ENCODE measurements around the gene PDK1.
"Not testable (repeated sequence)": the region's sequence is repeated elsewhere in the genome, so short reads cannot be mapped to it uniquely, and the experiment has no call there.

Gene PDK1

DNA sequence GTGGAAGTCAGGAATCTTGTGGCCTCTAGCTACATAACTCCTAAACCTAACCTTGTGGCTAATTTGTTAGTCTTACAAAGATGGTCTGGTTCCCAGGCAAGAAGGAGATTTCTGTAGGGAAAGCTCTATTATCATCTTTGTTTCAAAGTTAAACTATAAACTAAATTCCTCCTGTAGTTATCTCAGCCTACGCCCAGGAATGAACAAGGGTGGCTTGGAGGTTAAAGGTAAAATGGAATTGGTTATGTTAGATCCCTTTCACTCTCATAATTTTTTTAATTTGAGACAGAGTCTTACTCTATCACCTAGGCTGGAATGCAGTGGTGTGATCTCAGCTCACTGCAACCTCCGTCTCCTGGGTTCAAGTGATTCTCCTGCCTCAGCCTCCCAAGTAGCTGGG, 24.6 kb upstream of the PDK1 start:
- no peak overlapping the region for H3K9ac ChIP-seq (ENCODE audit: low read depth in 1 of 2, low read length in 2 of 2)
- H3K9me3 ChIP-seq (ENCODE audit: control insufficient read depth in 1 of 2, low read length in 2 of 2) = peaks cover 13% of the 10 kb centered on the region in 2 donors
- no peak overlapping the region for H3K4me3 ChIP-seq (ENCODE audit: low read depth in 1 of 2, low read length in 2 of 2)
- no peak overlapping the region for H3K27ac ChIP-seq (ENCODE audit: low read depth, low read length)
- H3K36me3 ChIP-seq (ENCODE audit: control insufficient read depth in 1 of 2, insufficient read depth in 2 of 2, low read length in 2 of 2) = no peaks in the 10 kb centered on the region
- peaks cover 4 to 13% of the 10 kb centered on the region in 2 donors for H3K4me1 ChIP-seq (ENCODE audit: control insufficient read depth in 1 of 2, insufficient read depth in 2 of 2, low read length in 2 of 2)
- H3K27me3 ChIP-seq (ENCODE audit: control insufficient read depth in 1 of 2, insufficient read depth in 2 of 2, low read length in 2 of 2) = no peaks in the 10 kb centered on the region

DNA sequence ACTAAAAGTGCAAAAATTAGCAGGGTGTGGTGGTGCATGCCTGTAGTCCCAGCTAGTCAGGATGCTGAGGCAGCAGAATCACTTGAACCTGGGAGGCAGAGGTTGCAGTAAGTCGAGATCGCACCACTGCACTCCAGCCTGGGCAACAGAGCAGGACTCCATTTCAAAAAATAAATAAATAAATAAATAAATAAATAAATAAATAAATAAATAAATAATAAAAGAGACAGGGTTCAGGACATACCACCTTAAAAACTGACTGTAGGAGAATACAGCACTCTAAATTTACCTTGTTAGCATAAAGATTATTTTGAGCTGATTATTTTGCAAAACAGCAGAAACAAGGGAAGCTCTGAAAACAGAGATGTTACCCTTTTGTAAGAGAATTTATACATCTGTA, 23.4 kb upstream of the PDK1 start:
- H3K4me1 ChIP-seq (ENCODE audit: control insufficient read depth in 1 of 2, insufficient read depth in 2 of 2, low read length in 2 of 2) = peaks cover 4 to 13% of the 10 kb centered on the region in 2 donors
- H3K4me3 ChIP-seq (ENCODE audit: low read depth in 1 of 2, low read length in 2 of 2) = not testable (repeated sequence)

DNA sequence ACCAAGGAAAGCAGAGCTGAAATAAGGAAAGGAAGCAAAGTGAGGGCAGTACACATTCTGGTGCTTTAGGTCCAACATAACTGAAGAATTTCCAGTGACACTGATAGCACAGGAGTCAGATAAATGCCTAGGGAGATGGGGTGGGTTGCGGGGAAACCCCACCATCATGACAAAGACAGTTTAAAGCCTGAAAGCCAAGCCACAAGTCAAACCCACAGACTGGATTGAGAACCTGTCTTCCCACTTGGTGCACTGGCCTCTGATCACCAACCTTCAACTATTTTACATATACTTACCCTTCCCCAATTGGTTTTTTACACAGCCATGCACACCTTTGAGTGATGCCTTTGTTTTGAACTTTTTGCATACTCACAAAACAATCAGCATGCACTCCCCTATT, 22.2 kb upstream of the PDK1 start:
- peaks cover 4 to 13% of the 10 kb centered on the region in 2 donors for H3K4me1 ChIP-seq (ENCODE audit: control insufficient read depth in 1 of 2, insufficient read depth in 2 of 2, low read length in 2 of 2)
- H3K9me3 ChIP-seq (ENCODE audit: control insufficient read depth in 1 of 2, low read length in 2 of 2) = peaks cover 7 to 9% of the 10 kb centered on the region in 2 donors

More for the DNA sequence above, 23.4 kb upstream of the PDK1 start:
- not testable (repeated sequence) for H3K27me3 ChIP-seq (ENCODE audit: control insufficient read depth in 1 of 2, insufficient read depth in 2 of 2, low read length in 2 of 2); H3K9me3 ChIP-seq (ENCODE audit: control insufficient read depth in 1 of 2, low read length in 2 of 2); H3K9ac ChIP-seq (ENCODE audit: low read depth in 1 of 2, low read length in 2 of 2); H3K27ac ChIP-seq (ENCODE audit: low read depth, low read length); H3K36me3 ChIP-seq (ENCODE audit: control insufficient read depth in 1 of 2, insufficient read depth in 2 of 2, low read length in 2 of 2)

DNA sequence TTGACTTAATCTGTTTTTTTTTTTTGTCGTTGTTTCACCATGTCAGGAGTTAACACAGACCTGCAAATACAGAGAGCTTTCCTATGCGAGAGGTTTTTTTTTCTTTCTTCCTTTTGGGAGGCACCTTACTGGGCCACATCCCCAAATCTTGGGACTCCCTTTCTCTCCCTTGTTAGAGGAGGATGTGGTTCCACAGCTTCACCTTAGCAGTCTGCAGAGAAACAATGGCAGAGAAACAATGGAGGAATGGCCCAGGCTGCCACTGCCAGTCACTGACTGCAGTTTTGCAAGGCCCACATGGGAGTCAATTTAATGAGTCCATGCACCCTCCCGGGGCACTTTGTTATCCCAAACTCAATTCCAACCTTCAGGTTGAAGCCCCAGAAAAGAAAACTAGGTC, 20.8 kb upstream of the PDK1 start:
- Histone ChIP-seq H3K4me1 (ENCODE audit: control insufficient read depth in 1 of 2, insufficient read depth in 2 of 2, low read length in 2 of 2) (peaks cover 4 to 13% of the 10 kb centered on the region in 2 donors), H3K9me3 (ENCODE audit: control insufficient read depth in 1 of 2, low read length in 2 of 2) (peaks cover 13 to 15% of the 10 kb centered on the region in 2 donors), H3K9ac (ENCODE audit: low read depth in 1 of 2, low read length in 2 of 2) (no peak overlapping the region), H3K36me3 (ENCODE audit: control insufficient read depth in 1 of 2, insufficient read depth in 2 of 2, low read length in 2 of 2) (no peaks in the 10 kb centered on the region), H3K27me3 (ENCODE audit: control insufficient read depth in 1 of 2, insufficient read depth in 2 of 2, low read length in 2 of 2) (no peaks in the 10 kb centered on the region), H3K27ac (ENCODE audit: low read depth, low read length) (no peak overlapping the region), H3K4me3 (ENCODE audit: low read depth in 1 of 2, low read length in 2 of 2) (no peak overlapping the region)

More for the DNA sequence above, 22.2 kb upstream of the PDK1 start:
- Histone ChIP-seq H3K27ac (ENCODE audit: low read depth, low read length) (no peak overlapping the region), H3K4me3 (ENCODE audit: low read depth in 1 of 2, low read length in 2 of 2) (no peak overlapping the region), H3K9ac (ENCODE audit: low read depth in 1 of 2, low read length in 2 of 2) (no peak overlapping the region), H3K27me3 (ENCODE audit: control insufficient read depth in 1 of 2, insufficient read depth in 2 of 2, low read length in 2 of 2) (no peaks in the 10 kb centered on the region), H3K36me3 (ENCODE audit: control insufficient read depth in 1 of 2, insufficient read depth in 2 of 2, low read length in 2 of 2) (no peaks in the 10 kb centered on the region)

DNA sequence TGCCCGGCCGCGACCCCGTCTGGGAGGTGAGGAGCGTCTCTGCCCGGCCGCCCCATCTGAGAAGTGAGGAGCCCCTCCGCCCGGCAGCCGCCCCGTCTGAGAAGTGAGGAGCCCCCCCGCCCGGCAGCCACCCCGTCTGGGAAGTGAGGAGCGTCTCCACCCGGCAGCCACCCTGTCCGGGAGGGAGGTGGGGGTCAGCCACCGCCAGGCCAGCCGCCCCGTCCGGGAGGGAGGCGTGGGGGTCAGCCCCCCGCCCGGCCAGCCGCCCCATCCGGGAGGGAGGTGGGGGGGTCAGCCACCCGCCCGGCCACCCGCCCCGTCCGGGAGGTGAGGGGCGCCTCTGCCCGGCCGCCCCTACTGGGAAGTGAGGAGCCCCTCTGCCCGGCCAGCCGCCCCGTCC, 18.0 kb upstream of the PDK1 start:
- not testable (repeated sequence) for H3K4me1 ChIP-seq (ENCODE audit: control insufficient read depth in 1 of 2, insufficient read depth in 2 of 2, low read length in 2 of 2); H3K9ac ChIP-seq (ENCODE audit: low read depth in 1 of 2, low read length in 2 of 2); H3K36me3 ChIP-seq (ENCODE audit: control insufficient read depth in 1 of 2, insufficient read depth in 2 of 2, low read length in 2 of 2); H3K27me3 ChIP-seq (ENCODE audit: control insufficient read depth in 1 of 2, insufficient read depth in 2 of 2, low read length in 2 of 2); H3K4me3 ChIP-seq (ENCODE audit: low read depth in 1 of 2, low read length in 2 of 2); H3K27ac ChIP-seq (ENCODE audit: low read depth, low read length)
- peaks cover 13 to 15% of the 10 kb centered on the region in 2 donors for H3K9me3 ChIP-seq (ENCODE audit: control insufficient read depth in 1 of 2, low read length in 2 of 2)

DNA sequence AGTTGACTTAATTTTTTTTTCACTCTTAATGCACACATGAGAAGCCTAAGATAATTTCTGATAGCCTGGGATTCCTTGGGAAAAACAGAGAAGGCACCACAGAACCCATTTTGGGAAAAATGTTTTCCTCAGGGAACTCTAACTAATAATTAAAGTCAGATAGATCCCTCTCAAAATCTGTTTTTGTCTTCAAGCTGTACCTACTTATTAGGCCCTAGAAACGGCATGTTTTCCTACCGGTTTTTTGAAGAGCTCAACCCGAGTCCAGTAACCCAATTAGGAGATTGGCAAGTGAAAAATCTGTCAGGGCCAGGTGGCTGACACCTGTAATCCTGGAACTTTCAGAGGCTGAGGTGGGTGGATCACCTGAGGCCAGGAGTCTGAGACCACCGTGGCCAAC, 16.1 kb upstream of the PDK1 start:
- Histone ChIP-seq H3K4me3 (ENCODE audit: low read depth in 1 of 2, low read length in 2 of 2) (no peak overlapping the region), H3K27me3 (ENCODE audit: control insufficient read depth in 1 of 2, insufficient read depth in 2 of 2, low read length in 2 of 2) (no peaks in the 10 kb centered on the region), H3K4me1 (ENCODE audit: control insufficient read depth in 1 of 2, insufficient read depth in 2 of 2, low read length in 2 of 2) (no peaks in the 10 kb centered on the region), H3K27ac (ENCODE audit: low read depth, low read length) (no peak overlapping the region), H3K9ac (ENCODE audit: low read depth in 1 of 2, low read length in 2 of 2) (no peak overlapping the region), H3K9me3 (ENCODE audit: control insufficient read depth in 1 of 2, low read length in 2 of 2) (peaks cover 4 to 8% of the 10 kb centered on the region in 2 donors), H3K36me3 (ENCODE audit: control insufficient read depth in 1 of 2, insufficient read depth in 2 of 2, low read length in 2 of 2) (no peaks in the 10 kb centered on the region)

DNA sequence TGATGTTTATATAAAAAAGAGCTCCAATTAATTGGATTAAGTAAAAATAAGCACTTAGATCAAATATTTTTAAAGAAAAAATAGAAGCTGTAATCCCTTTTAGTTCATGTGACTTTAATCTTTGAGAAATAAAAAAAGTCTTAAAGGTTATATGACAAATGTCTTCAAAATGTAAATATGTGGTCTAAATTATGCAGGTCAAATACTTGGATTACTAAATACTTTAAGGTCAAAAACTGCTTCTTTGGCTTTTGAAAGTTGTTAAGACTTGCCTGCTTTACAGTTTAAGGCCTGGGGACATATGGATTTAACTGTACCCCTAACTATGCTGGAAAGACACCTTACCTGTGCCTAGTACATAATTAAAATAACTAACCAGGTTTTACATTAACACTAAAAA, 15.5 kb upstream of the PDK1 start:
- Histone ChIP-seq H3K9ac (ENCODE audit: low read depth in 1 of 2, low read length in 2 of 2) (no peak overlapping the region), H3K27ac (ENCODE audit: low read depth, low read length) (no peak overlapping the region), H3K4me3 (ENCODE audit: low read depth in 1 of 2, low read length in 2 of 2) (no peak overlapping the region), H3K36me3 (ENCODE audit: control insufficient read depth in 1 of 2, insufficient read depth in 2 of 2, low read length in 2 of 2) (no peaks in the 10 kb centered on the region), H3K4me1 (ENCODE audit: control insufficient read depth in 1 of 2, insufficient read depth in 2 of 2, low read length in 2 of 2) (no peaks in the 10 kb centered on the region), H3K9me3 (ENCODE audit: control insufficient read depth in 1 of 2, low read length in 2 of 2) (peaks cover 4 to 8% of the 10 kb centered on the region in 2 donors), H3K27me3 (ENCODE audit: control insufficient read depth in 1 of 2, insufficient read depth in 2 of 2, low read length in 2 of 2) (no peaks in the 10 kb centered on the region)

DNA sequence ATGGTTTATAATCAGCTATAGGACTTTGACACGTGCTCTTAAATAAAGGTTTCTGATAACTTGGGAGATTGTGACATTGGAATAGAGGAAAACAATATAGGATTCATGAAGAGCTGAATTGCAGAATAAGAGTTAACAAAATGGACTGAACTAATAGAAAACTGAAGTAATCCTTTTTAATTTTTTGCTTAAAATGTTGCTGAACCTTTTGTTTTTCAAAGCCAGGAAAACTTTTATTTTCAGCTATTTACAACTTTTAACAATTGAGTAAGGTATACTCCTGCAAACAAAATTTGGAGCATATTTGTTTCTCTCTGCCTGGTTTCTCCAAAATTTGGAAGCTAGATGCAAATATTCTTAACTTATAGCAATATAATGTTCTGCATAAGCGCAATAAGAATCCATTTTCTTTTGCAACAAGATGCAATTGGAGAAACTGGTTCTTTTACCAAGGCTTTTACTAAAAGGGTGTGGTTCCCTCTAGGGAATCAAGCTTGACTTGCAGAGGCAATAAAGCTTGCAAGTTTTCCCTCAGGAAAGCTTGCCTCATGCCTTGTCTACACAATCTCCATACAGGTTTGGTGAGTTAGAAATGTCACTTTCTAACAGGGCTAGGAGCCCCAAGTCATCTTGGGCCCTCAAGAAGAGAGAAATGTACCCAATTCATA, 10.3 kb upstream of the PDK1 start:
- no peaks in the 10 kb centered on the region for H3K36me3 ChIP-seq (ENCODE audit: control insufficient read depth in 1 of 2, insufficient read depth in 2 of 2, low read length in 2 of 2)
- H3K9ac ChIP-seq (ENCODE audit: low read depth in 1 of 2, low read length in 2 of 2) = no peak overlapping the region
- peaks cover 0 to 3% of the 10 kb centered on the region in 2 donors for H3K4me1 ChIP-seq (ENCODE audit: control insufficient read depth in 1 of 2, insufficient read depth in 2 of 2, low read length in 2 of 2)
- H3K27ac ChIP-seq (ENCODE audit: low read depth, low read length) = no peak overlapping the region
- no peaks in the 10 kb centered on the region for H3K27me3 ChIP-seq (ENCODE audit: control insufficient read depth in 1 of 2, insufficient read depth in 2 of 2, low read length in 2 of 2)
- no peak overlapping the region for H3K4me3 ChIP-seq (ENCODE audit: low read depth in 1 of 2, low read length in 2 of 2)
- H3K9me3 ChIP-seq (ENCODE audit: control insufficient read depth in 1 of 2, low read length in 2 of 2) = no peaks in the 10 kb centered on the region

DNA sequence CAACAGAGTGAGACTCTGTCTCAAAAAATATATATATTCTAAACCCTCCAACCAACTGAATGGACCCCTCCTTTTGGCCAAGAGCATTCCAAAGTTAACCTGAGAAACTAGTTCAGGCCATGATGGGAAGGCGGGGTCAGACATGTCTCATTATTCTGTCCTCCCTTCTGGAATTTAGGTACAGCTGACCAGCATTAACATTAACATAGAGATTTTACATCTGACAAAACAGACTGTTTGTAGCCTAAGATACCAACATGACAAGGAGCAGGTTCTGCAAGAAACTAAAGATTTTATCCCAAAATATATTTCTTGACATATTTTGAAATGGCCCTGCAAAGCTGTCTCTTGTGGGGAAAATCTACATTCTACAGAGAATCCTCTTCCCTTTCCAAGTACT, 6.8 kb upstream of the PDK1 start:
- Histone ChIP-seq H3K27ac (ENCODE audit: low read depth, low read length) (no peak overlapping the region), H3K36me3 (ENCODE audit: control insufficient read depth in 1 of 2, insufficient read depth in 2 of 2, low read length in 2 of 2) (no peaks in the 10 kb centered on the region), H3K9me3 (ENCODE audit: control insufficient read depth in 1 of 2, low read length in 2 of 2) (no peaks in the 10 kb centered on the region), H3K9ac (ENCODE audit: low read depth in 1 of 2, low read length in 2 of 2) (no peak overlapping the region), H3K4me1 (ENCODE audit: control insufficient read depth in 1 of 2, insufficient read depth in 2 of 2, low read length in 2 of 2) (peaks cover 3 to 6% of the 10 kb centered on the region in 2 donors), H3K4me3 (ENCODE audit: low read depth in 1 of 2, low read length in 2 of 2) (no peak overlapping the region), H3K27me3 (ENCODE audit: control insufficient read depth in 1 of 2, insufficient read depth in 2 of 2, low read length in 2 of 2) (no peaks in the 10 kb centered on the region)

DNA sequence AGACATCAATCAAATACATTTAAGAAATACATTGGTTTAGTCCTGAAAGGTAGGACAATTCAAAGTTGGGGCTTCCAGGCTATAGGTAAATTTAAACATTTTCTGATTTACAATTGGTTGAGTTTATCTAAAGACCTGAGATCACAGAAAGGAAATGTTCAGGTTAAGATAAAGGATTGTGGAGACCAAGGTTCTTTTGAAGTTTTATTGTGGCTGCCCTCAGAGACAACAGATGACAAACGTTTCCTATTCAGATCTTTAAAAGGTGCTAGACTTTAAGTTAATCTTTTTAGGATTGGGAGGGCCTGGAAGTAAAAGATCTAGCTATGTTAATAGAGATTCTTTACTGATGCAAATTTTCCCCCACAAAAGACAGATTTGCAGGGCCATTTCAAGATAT, 6.1 kb upstream of the PDK1 start:
- H3K4me3 ChIP-seq (ENCODE audit: low read depth in 1 of 2, low read length in 2 of 2); H3K36me3 ChIP-seq (ENCODE audit: control insufficient read depth in 1 of 2, insufficient read depth in 2 of 2, low read length in 2 of 2); H3K4me1 ChIP-seq (ENCODE audit: control insufficient read depth in 1 of 2, insufficient read depth in 2 of 2, low read length in 2 of 2); H3K9me3 ChIP-seq (ENCODE audit: control insufficient read depth in 1 of 2, low read length in 2 of 2); H3K9ac ChIP-seq (ENCODE audit: low read depth in 1 of 2, low read length in 2 of 2); H3K27ac ChIP-seq (ENCODE audit: low read depth, low read length); H3K27me3 ChIP-seq (ENCODE audit: control insufficient read depth in 1 of 2, insufficient read depth in 2 of 2, low read length in 2 of 2): not testable (repeated sequence)

DNA sequence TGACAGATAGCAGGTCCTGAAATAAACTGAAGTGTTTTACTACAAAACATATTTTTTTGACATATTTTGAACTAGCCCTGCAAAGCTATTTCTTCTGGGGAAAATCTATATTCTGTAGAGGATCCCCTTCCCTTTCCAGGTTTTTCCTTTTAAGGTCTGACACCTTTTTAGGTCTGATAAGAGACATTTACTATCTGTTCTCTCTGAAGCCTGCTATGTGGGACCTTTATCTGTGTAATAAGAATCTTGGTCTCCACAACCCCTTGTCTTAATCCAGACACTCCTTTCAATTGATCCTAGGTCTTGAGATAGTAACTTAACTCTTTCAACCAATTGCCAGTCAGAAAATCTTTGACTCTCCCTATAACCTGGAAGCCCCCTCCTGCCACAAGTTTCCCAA, 5.5 kb upstream of the PDK1 start:
- no peak overlapping the region for H3K4me3 ChIP-seq (ENCODE audit: low read depth in 1 of 2, low read length in 2 of 2)
- H3K36me3 ChIP-seq (ENCODE audit: control insufficient read depth in 1 of 2, insufficient read depth in 2 of 2, low read length in 2 of 2) = no peaks in the 10 kb centered on the region
- H3K9ac ChIP-seq (ENCODE audit: low read depth in 1 of 2, low read length in 2 of 2) = no peak overlapping the region
- H3K4me1 ChIP-seq (ENCODE audit: control insufficient read depth in 1 of 2, insufficient read depth in 2 of 2, low read length in 2 of 2) = peaks cover 3 to 13% of the 10 kb centered on the region in 2 donors
- H3K9me3 ChIP-seq (ENCODE audit: control insufficient read depth in 1 of 2, low read length in 2 of 2) = no peaks in the 10 kb centered on the region
- no peak overlapping the region for H3K27ac ChIP-seq (ENCODE audit: low read depth, low read length)
- H3K27me3 ChIP-seq (ENCODE audit: control insufficient read depth in 1 of 2, insufficient read depth in 2 of 2, low read length in 2 of 2) = no peaks in the 10 kb centered on the region

Data from duodenal mucosa (tissue), 2 donors.